ENCODE results near the gene PALD1. TPM values are rescaled to one million over a fixed set of nuclear protein-coding genes. Genes with fewer than 3 reads are reported as not detected.

PALD1 gene
- total RNA-seq, 4 donors from 2014 or later, result 10.7 to 28.2 (median 14.0) TPM

DNA sequence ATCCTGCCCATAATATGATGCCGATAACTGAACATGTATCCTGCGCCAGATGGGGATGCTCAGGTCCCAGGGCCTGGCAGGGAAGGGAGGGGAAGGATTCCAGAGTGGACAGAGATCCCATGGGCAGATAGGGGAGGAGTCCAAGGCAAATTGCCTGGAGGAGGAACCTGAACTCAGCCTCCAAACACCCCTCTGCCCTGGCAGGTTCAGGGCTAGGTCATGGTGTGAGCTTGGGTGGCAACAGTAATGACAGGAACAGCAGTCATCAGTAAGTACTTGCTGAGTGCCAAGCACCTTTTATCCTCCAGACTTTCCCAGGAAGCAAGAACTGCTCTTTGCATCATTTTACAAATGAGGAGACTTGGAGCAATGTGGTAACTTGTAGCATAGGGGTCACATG lies 3.8 kb upstream of the PALD1 start:
- H3K9me3 ChIP-seq, result no peaks in the 10 kb centered on the region
- 94% methylated on average over 2 of the region's 2 CpGs for WGBS, 2 donors
- no peak overlapping the region for H3K27ac ChIP-seq
- intact Hi-C loops (cut with DNase I), result no loop called here
- H3K36me3 ChIP-seq, result no peaks in the 10 kb centered on the region
- H3K4me1 ChIP-seq, result peaks cover 6 to 17% of the 10 kb centered on the region in 2 donors
- no peak for TF ChIP-seq POLR2A (IDR thresholded peaks at IDR 0.05)
- TF ChIP-seq, protein P1, sequence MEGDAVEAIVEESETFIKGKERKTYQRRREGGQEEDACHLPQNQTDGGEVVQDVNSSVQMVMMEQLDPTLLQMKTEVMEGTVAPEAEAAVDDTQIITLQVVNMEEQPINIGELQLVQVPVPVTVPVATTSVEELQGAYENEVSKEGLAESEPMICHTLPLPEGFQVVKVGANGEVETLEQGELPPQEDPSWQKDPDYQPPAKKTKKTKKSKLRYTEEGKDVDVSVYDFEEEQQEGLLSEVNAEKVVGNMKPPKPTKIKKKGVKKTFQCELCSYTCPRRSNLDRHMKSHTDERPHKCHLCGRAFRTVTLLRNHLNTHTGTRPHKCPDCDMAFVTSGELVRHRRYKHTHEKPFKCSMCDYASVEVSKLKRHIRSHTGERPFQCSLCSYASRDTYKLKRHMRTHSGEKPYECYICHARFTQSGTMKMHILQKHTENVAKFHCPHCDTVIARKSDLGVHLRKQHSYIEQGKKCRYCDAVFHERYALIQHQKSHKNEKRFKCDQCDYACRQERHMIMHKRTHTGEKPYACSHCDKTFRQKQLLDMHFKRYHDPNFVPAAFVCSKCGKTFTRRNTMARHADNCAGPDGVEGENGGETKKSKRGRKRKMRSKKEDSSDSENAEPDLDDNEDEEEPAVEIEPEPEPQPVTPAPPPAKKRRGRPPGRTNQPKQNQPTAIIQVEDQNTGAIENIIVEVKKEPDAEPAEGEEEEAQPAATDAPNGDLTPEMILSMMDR (IDR thresholded peaks at IDR 0.05), result no peak
- no peaks in the 10 kb centered on the region for H3K27me3 ChIP-seq
- H3K4me3 ChIP-seq (replicated peaks in 1 of 3), result no peak overlapping the region
- no peak for DNase-seq

DNA sequence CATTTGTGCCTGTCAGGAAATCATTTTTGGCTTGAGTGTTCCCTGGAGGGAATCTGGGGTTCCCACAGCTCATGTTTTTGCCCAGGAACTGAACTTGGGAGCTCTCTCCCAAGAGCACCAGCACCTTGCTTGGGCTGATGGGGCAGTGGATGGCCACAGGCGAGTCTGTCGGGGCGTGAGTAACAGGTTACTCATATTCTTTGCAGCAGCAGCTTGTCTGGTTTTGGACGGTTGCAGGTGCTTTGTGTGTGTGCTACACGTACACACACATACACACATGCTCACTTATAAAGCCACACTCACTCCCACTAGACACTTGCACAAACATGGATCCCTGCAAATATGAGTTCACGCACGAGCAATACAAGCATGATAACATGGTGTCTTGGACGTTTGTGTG lies 2.9 kb upstream of the PALD1 start:
- WGBS, 2 donors, result 86 to 92% methylated on average over 8 of the region's 8 CpGs
- intact Hi-C loops (cut with DNase I), result no loop called here

DNA sequence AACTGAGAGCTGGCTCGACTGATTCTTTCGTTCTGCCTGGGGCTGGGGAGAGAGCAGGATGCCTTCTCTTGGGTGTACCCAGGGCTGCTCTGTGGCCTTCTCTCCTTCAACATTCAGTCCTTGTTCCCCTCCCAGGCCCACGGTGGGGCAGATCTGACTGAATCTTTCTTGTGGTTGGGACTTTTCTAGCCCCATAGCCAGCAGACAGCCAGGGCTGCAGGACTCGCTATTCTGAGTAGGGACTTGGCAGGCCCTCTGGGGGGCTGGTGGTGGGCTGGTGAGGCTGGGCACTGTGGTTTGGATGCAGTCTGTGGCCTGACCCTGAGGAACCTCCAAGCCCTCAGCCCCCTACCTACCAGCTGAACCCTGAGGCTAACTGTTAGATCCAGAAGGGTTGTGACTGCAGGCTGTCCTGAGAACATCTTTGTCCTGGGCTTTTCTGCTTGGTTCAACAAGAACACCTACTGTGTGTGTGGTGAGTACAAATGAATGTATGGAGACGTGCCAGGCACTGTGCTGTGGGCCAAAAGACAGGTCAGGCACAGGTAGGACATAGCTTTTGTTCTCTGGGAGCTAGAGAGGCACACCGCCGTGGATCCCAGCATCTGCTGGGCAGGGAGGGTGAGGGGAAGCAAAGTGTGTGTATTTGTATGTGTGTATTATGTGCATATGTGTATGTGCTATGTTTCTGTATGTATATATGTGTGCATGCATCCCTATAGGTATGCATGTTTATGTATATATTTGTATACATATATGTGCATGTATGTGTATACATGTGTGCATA lies 2.1 kb upstream of the PALD1 start:
- Histone ChIP-seq H3K9me3 (no peaks in the 10 kb centered on the region), H3K27me3 (no peaks in the 10 kb centered on the region), H3K36me3 (no peaks in the 10 kb centered on the region), H3K4me1 (peaks cover 6 to 17% of the 10 kb centered on the region in 2 donors), H3K4me3 (replicated peaks in 1 of 3) (no peak overlapping the region), H3K27ac (no peak overlapping the region)
- WGBS, 2 donors, result 68 to 73% methylated on average over 7 of the region's 7 CpGs
- no peak for TF ChIP-seq POLR2A (IDR thresholded peaks at IDR 0.05)
- TF ChIP-seq, protein P1 (IDR thresholded peaks at IDR 0.05), result no peak
- DNase-seq, result no peak
- intact Hi-C loops (cut with DNase I), result no loop called here

More for the DNA sequence above, 2.9 kb upstream of the PALD1 start:
- DNase-seq, result no peak
- H3K9me3 ChIP-seq, result no peaks in the 10 kb centered on the region
- TF ChIP-seq, protein P1 (IDR thresholded peaks at IDR 0.05), result no peak
- H3K36me3 ChIP-seq, result no peaks in the 10 kb centered on the region
- no peak overlapping the region for H3K27ac ChIP-seq
- H3K27me3 ChIP-seq, result no peaks in the 10 kb centered on the region
- H3K4me1 ChIP-seq, result peaks cover 6 to 17% of the 10 kb centered on the region in 2 donors
- H3K4me3 ChIP-seq (replicated peaks in 1 of 3), result no peak overlapping the region

DNA sequence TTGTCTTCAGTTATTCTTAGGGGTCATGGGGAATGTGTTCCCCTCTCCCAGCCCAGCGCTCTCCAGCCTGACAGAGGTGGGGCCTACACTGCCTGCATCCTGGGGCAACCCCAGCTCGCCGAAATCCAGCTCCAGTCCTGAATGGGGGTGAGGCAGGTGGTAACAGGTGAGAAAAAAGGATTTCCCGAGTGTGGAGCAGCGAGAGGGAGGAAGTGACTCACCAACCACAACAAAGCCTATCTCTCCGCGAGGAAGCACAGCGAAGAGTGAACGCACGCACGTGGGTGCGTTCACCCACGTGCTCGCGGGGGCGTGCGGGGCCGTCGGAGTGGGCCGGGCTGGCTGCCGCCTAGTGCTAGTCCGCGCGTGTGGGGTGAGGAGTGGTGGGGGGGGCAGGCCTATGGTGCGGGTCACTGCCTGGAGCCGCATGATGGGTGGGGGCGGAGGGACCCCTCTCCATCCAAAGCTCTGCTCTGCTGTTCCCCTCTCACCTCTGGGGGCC lies 855 bp upstream of the PALD1 start:
- Histone ChIP-seq H3K9me3 (no peaks in the 10 kb centered on the region), H3K27me3 (no peaks in the 10 kb centered on the region), H3K27ac (peak overlapping the region in 2 of 3 donors; percentile 17 to 33), H3K4me1 (peaks cover 6 to 26% of the 10 kb centered on the region in 2 donors), H3K36me3 (no peaks in the 10 kb centered on the region), H3K4me3 (replicated peaks in 1 of 3) (peak overlapping the region in 1 of 3 donors; percentile 45)
- intact Hi-C loops (cut with DNase I), result no loop called here
- TF ChIP-seq, protein P1 (IDR thresholded peaks at IDR 0.05), result no peak
- TF ChIP-seq POLR2A (IDR thresholded peaks at IDR 0.05), result no peak
- WGBS, 2 donors, result 16 to 21% methylated on average over 26 of the region's 27 CpGs
- DNase-seq, result peak in 1 of 2 donors; percentile 8

DNA sequence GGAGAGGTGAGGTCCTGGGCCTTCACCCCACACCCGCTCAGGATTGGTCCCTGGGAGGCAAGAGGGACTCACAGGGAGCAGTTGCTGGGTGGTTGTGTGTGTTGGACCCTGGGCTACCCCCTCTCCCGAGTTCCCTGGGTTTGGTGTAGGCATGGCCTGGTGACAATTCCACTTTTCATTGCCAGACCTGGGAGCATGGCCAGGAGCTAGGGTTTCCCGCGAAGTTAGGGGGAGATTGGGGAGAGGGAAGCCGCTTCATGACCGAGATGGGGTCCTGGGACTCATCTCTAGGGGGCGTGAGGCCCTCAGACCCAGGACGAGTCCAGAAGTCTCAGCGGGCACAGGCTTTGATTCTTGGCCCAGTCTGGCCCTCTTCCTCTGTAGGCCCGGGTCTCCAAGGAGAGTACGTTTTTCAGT lies 606 bp downstream of the PALD1 start:
- intact Hi-C loops (cut with DNase I), result no loop called here
- Histone ChIP-seq H3K36me3 (no peaks in the 10 kb centered on the region), H3K9me3 (no peaks in the 10 kb centered on the region), H3K4me1 (peaks cover 6 to 36% of the 10 kb centered on the region in 2 donors), H3K4me3 (replicated peaks in 1 of 3) (peak overlapping the region in 1 of 3 donors; percentile 45), H3K27ac (peak overlapping the region; percentile 21 to 70 (median 24)), H3K27me3 (no peaks in the 10 kb centered on the region)
- WGBS, 2 donors, result 54 to 61% methylated on average over 10 of the region's 11 CpGs
- no peak for TF ChIP-seq POLR2A (IDR thresholded peaks at IDR 0.05)
- TF ChIP-seq, protein P1 (IDR thresholded peaks at IDR 0.05), result no peak
- DNase-seq, result no peak

Measured in thyroid gland (tissue), 4 donors.